SW480 (cell line): ENCODE results near the gene FRRS1L.

Experiments
- DNase-seq: peaks from one replicate; pipeline ENCODE4 v3.0.0-alpha.2; 2016; ENCODE audit warnings: low spot score

The FRRS1L gene

GRCh38 chr9:109101810-109102209, 65.2 kb downstream of the FRRS1L start:
- no peak for DNase-seq

DNA sequence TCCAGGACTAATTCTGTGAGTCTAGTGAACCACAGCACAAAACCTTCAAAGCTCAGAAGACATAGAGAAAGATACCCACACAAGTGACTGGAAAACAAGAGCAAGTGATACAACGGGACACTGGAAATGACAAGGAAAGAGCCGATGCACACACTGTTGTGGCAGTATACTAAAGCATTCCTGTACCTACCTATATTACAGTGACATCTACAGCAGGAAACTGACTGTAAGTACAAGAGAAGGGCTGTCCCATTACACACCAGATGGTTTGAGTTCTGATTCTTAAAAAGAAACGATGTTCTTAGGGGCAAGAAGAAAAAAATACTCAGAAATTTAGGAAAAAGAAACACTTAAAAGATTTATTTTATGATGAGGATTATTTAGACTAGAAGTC, 65.8 kb downstream of the FRRS1L start:
- DNase-seq: no peak

GRCh38 chr9:109100543-109101201, 66.4 kb downstream of the FRRS1L start:
- DNase-seq: no peak

DNA sequence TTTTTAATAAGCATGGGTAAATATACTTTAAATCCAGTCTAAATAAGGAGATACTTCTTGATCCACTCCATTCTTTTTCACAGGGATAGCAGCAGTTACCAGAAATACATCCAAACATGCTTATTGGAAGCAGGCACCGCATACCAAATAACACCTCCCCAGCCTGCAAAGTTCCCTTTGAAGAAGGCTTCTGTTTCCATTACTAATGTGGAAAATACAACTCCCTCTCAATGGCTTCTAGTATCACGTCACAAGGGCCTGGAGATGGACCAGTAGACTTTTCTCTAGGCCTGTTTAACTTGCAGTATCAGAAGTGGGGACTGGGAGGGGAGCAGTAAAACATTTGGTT, 68.1 kb downstream of the FRRS1L start:
- DNase-seq: no peak

DNA sequence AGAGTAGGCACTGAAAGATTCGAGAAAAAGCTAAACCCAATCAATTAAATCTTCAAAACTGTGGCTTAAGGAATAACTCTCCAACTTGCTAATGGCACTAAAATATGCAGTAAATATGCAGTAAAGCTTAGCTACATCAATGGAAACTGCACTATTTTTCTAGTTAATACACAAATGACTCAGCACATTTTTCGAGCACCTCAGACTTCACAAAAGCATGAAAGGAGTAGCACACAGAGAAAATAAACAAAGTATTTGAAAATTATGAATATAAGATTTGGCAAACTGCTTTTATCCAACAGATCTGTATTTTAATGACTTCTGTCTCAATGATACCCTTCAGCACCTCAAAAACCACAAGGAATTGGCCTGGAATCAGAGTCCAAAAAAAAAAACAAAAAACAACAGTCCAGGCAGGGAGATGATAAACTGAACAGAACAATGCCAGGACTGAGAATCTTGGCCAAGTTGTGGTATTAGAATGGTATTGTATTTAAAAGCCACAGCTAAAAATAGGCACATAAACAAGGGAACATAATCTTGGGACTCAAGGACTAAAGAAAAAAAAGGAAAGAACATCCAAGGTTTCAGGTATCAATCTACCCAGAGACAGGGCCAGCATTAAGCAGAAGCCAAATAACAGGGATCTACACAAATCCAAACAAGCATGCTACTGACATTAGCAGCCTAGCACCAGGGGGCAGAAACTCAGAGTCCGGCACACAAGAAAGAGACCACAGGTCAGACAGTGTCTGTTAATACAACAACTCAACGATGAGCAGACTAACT, 68.7 kb downstream of the FRRS1L start:
- DNase-seq: peak; percentile 69

- no peak for DNase-seq
Observed at GRCh38 chr9:109097146-109097545, 69.9 kb downstream of the FRRS1L start.

GRCh38 chr9:109095321-109095720, 71.7 kb downstream of the FRRS1L start:
- DNase-seq: no peak

DNA sequence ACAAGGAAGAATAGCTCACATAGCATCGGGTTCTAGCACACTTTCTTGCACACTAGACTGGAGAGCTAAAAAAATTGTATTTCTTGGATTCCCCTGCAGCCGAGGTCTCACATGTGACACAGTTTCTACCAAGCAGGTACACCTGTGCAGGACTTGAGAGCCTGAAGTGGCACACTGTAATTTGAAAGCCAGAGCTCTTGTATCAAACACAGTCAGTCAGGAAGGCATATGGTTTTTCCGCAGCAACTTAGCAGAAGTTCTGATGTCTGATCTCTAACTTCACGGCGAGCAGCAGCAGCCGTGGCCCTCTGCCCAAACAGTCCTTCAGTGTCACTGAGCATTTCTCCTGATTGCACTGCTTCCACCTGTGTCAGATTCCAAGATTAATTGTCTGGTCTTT, 72.8 kb downstream of the FRRS1L start:
- no peak for DNase-seq

GRCh38 chr9:109092587-109092986, 74.5 kb downstream of the FRRS1L start:
- no peak for DNase-seq

- DNase-seq: no peak
Observed at GRCh38 chr9:109092051-109092580, 74.9 kb downstream of the FRRS1L start.

- DNase-seq: no peak
Observed at GRCh38 chr9:109088221-109088620, 78.8 kb downstream of the FRRS1L start.

- no peak for DNase-seq
Observed at GRCh38 chr9:109087795-109088194, 79.3 kb downstream of the FRRS1L start.

- DNase-seq: no peak
Observed at GRCh38 chr9:109086221-109086620, 80.8 kb downstream of the FRRS1L start.

GRCh38 chr9:109085510-109085909, 81.5 kb downstream of the FRRS1L start:
- DNase-seq: no peak

DNA sequence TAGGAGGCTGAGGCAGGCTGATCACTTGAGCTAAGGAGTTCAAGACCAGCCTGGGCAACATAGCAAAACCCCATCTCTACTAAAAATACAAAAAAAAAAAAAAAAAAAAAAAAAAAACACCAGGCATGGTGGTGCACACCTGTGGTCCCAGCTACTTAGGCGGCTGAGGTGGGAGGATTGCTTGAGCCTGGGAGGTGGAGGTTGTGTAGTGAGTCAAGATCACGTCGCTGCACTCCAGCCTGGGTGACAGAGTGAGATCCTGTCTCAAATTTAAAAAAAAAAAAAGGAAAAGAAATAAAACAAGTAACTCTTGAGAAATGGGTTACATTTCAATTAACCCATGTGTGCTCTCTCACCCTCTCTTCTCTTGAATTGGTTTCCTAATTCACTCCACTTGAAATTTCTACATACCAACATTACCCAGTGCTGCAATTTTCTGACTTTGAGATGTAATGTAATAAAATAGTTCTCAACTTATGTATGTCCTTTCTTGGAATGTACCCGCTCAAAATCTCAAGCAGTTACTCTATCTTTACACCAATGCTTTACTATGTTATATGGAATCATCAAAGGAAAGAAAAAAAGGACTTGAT, 83.1 kb downstream of the FRRS1L start:
- DNase-seq: no peak

GRCh38 chr9:109083141-109083540, 83.9 kb downstream of the FRRS1L start:
- no peak for DNase-seq

DNA sequence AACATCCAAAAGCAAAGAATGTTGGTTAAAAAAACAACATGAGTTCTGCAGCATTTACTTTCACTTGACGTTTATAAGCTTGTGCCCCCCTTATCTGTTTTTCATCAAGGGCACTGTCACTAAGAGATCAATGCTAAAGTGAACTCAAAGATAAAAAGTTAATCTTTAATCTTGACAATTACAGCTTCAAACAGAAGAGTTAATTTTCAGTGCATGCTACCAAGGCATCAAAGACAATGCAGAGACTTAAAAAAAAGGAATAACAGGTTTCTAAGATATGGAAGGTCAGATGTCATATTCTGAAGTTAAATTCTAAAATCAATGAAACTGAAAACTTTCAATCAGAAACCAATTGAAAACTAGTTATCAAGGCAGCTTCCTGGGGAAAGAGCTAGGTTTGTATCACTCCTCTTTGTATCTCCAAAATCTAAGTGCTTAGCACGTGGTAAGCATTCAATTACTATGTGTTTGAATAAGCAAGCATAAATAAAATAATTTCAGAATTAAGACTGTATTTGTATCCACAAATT, 84.9 kb downstream of the FRRS1L start:
- no peak for DNase-seq
